GM21515 (cell line): ENCODE results near the gene CSF2RB.
"Not testable (repeated sequence)": the region's sequence is repeated elsewhere in the genome, so short reads cannot be mapped to it uniquely, and the experiment has no call there.

ENCODE experiments used
- ATAC-seq: cut with Tn5 transposase; IDR thresholded peaks from one replicate; pipeline ENCODE4 v1.9.1; 2021; ENCODE audit not compliant: unreplicated experiment

The CSF2RB gene

GRCh38 chr22:36963302-36963701, 49.9 kb downstream of the CSF2RB start:
- ATAC-seq, result no peak

GRCh38 chr22:36964106-36964505, 50.7 kb downstream of the CSF2RB start:
- no peak for ATAC-seq

- no peak for ATAC-seq
Measured at GRCh38 chr22:36965696-36966095, 52.3 kb downstream of the CSF2RB start.

- no peak for ATAC-seq
Measured at GRCh38 chr22:36966851-36967540, 53.6 kb downstream of the CSF2RB start.

GRCh38 chr22:36968249-36968964, 55.0 kb downstream of the CSF2RB start:
- no peak for ATAC-seq

GRCh38 chr22:36971341-36972125, 58.1 kb downstream of the CSF2RB start:
- ATAC-seq, result no peak

- no peak for ATAC-seq
Measured at GRCh38 chr22:36976606-36977005, 63.2 kb downstream of the CSF2RB start.

- ATAC-seq, result no peak
Measured at GRCh38 chr22:36977401-36977861, 64.0 kb downstream of the CSF2RB start.

GRCh38 chr22:36977947-36978660, 64.7 kb downstream of the CSF2RB start:
- no peak for ATAC-seq

GRCh38 chr22:36979016-36979910, 65.8 kb downstream of the CSF2RB start:
- no peak for ATAC-seq

- ATAC-seq, result no peak
Measured at GRCh38 chr22:36981247-36981775, 67.9 kb downstream of the CSF2RB start.

GRCh38 chr22:36982136-36982535, 68.7 kb downstream of the CSF2RB start:
- ATAC-seq, result no peak

GRCh38 chr22:36985211-36985889, 71.9 kb downstream of the CSF2RB start:
- no peak for ATAC-seq

GRCh38 chr22:36986242-36986821, 72.9 kb downstream of the CSF2RB start:
- no peak for ATAC-seq

GRCh38 chr22:36988075-36988832, 74.8 kb downstream of the CSF2RB start:
- ATAC-seq, result no peak

GRCh38 chr22:36989012-36989411, 75.6 kb downstream of the CSF2RB start:
- not testable (repeated sequence) for ATAC-seq
